Hepatocyte (in vitro differentiated cells): ENCODE measurements around the gene MRPL46.

Source experiments
- CTCF ChIP-seq: fragments of 200-600 bp; sonication (generic); IDR thresholded peaks from 2 replicates; pipeline ENCODE4 v1.5.1; 2016; ENCODE audit warnings: antibody characterized with exemption, mild to moderate bottlenecking; ENCODE audit not compliant: poor library complexity
- EZH2 ChIP-seq: fragments of 200-600 bp; sonication (generic); IDR thresholded peaks from 2 replicates; pipeline ENCODE4 v1.6.1; 2016; ENCODE audit warnings: antibody characterized with exemption, mild to moderate bottlenecking, borderline replicate concordance

GRCh38 chr15:88512601-88513000, 45.4 kb upstream of the MRPL46 start:
- no peak for TF ChIP-seq CTCF
- no peak for TF ChIP-seq EZH2
